Trophoblast cell (in vitro differentiated cells and primary cell): ENCODE measurements around the gene IGFL3.

ENCODE experiments used
- DNase-seq, 2 donors: peaks; one replicate each; pipeline ENCODE4 v3.0.0-alpha.2; 2016
- H2AFZ ChIP-seq: 2 replicates; pipeline ENCODE4 v1.6.1; 2013; ENCODE audit warnings: low read length, moderate library complexity, mild to moderate bottlenecking; ENCODE audit not compliant: insufficient read depth, poor library complexity
- H2AK5ac ChIP-seq: 2 replicates; pipeline ENCODE4 v1.6.1; 2013; ENCODE audit warnings: mild to moderate bottlenecking, low read length
- H2BK120ac ChIP-seq: 2 replicates; pipeline ENCODE4 v1.6.1; 2013; ENCODE audit warnings: low read length, mild to moderate bottlenecking, moderate library complexity; ENCODE audit not compliant: insufficient read depth, poor library complexity
- H2BK12ac ChIP-seq: 2 replicates; pipeline ENCODE4 v1.6.1; 2013; ENCODE audit warnings: mild to moderate bottlenecking, low read length, moderate library complexity
- H2BK5ac ChIP-seq: 2 replicates; pipeline ENCODE4 v1.6.1; 2013; ENCODE audit warnings: low read length, low read depth, moderate library complexity, mild to moderate bottlenecking; ENCODE audit not compliant: poor library complexity
- H3K14ac ChIP-seq: 2 replicates; pipeline ENCODE4 v1.6.1; 2013; ENCODE audit warnings: mild to moderate bottlenecking, low read length
- H3K18ac ChIP-seq: 2 replicates; pipeline ENCODE4 v1.6.1; 2013; ENCODE audit warnings: mild to moderate bottlenecking, low read length
- H3K23ac ChIP-seq: 2 replicates; pipeline ENCODE4 v1.6.1; 2013; ENCODE audit warnings: low read length
- H3K27ac ChIP-seq: 2 replicates; pipeline ENCODE4 v1.5.1; 2013; ENCODE audit warnings: low read depth, mild to moderate bottlenecking, inconsistent platforms, low read length, moderate library complexity
- H3K27me3 ChIP-seq: 2 replicates; pipeline ENCODE4 v1.6.1; 2013; ENCODE audit warnings: inconsistent platforms, mild to moderate bottlenecking, low read length, moderate library complexity; ENCODE audit not compliant: insufficient read depth
- H3K36me3 ChIP-seq, 2 experiments: 1 replicate in 1 of 2; 2 replicates in 1 of 2; pipeline ENCODE4 v1.6.1; 2013; ENCODE audit warnings: low read length in 2 of 2, mild to moderate bottlenecking in 2 of 2, moderate library complexity in 1 of 2; ENCODE audit not compliant: insufficient read depth in 2 of 2, control insufficient read depth in 1 of 2
- H3K4ac ChIP-seq: 2 replicates; pipeline ENCODE4 v1.6.1; 2013; ENCODE audit warnings: low read depth, mild to moderate bottlenecking, low read length, moderate library complexity
- H3K4me1 ChIP-seq, 2 experiments: 1 replicate in 1 of 2; 2 replicates in 1 of 2; pipeline ENCODE4 v1.6.1; 2013; ENCODE audit warnings: low read length in 2 of 2, mild to moderate bottlenecking in 2 of 2, moderate library complexity in 1 of 2; ENCODE audit not compliant: insufficient read depth in 2 of 2, control insufficient read depth in 1 of 2
- H3K4me2 ChIP-seq: 2 replicates; pipeline ENCODE4 v1.6.1; 2013; ENCODE audit warnings: inconsistent platforms, mild to moderate bottlenecking, low read length, moderate library complexity
- H3K4me3 ChIP-seq: 2 replicates; pipeline ENCODE4 v1.5.1; 2013; ENCODE audit warnings: mild to moderate bottlenecking, low read depth, low read length, inconsistent platforms
- H3K79me1 ChIP-seq: one replicate; pipeline ENCODE4 v1.6.1; 2013; ENCODE audit warnings: low read length
- H3K79me2 ChIP-seq: 2 replicates; pipeline ENCODE4 v1.6.1; 2013; ENCODE audit warnings: low read length, mild to moderate bottlenecking; ENCODE audit not compliant: control insufficient read depth, insufficient read depth, poor library complexity
- H3K9ac ChIP-seq: 2 replicates; pipeline ENCODE4 v1.6.1; 2013; ENCODE audit warnings: mild to moderate bottlenecking, low read length
- H3K9me3 ChIP-seq: 2 replicates; pipeline ENCODE4 v1.6.1; 2013; ENCODE audit warnings: low read depth, mild to moderate bottlenecking, control low read depth, inconsistent platforms, low read length; ENCODE audit not compliant: insufficient read depth
- H4K12ac ChIP-seq: 2 replicates; pipeline ENCODE4 v1.6.1; 2013; ENCODE audit warnings: low read depth, mild to moderate bottlenecking, low read length, moderate library complexity
- H4K8ac ChIP-seq: 2 replicates; pipeline ENCODE4 v1.6.1; 2013; ENCODE audit warnings: low read depth, mild to moderate bottlenecking, low read length, moderate library complexity
- H4K91ac ChIP-seq: one replicate; pipeline ENCODE4 v1.6.1; 2013; ENCODE audit warnings: low read depth, mild to moderate bottlenecking, low read length, moderate library complexity
- WGBS: extraction: QIAGEN DNeasy Blood & Tissue Kit; methylation state at CpG from one replicate; pipeline ENCODE4 v1.1.7; 2013; ENCODE audit warnings: missing lambda C conversion rate; ENCODE audit not compliant: insufficient read length, insufficient coverage; ENCODE audit errors: extremely low coverage; 5-methylcytosine and 5-hydroxymethylcytosine counted together

Gene IGFL3

DNA sequence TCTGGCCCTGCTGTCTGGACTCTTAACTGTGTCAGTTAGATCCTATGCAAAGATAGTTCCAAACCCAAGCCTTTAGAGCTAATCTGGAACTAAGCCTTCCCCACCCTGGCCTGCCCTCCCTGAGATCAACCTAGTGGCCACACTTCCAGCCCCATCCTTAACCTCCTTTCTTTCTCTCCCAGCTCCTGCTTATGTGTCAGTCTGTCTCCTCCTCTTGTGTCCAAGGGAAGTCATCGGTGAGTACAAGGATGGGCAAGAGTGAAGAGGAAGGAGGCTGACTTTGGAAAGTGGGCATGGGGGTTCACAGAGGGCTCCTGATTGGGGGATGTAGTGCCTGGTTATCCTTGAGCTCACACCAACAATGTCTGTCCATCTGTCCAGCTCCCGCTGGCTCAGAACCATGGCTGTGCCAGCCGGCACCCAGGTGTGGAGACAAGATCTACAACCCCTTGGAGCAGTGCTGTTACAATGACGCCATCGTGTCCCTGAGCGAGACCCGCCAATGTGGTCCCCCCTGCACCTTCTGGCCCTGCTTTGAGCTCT lies 35.8 kb upstream of the IGFL3 start:
- no peaks in the 10 kb centered on the region for H3K79me2 ChIP-seq
- WGBS = no CpG with 5 or more reads among the region's 7 CpGs

GRCh38 chr19:46159418-46160232 lies 35.1 kb upstream of the IGFL3 start:
- no peak overlapping the region for H2AFZ ChIP-seq
- H3K27me3 ChIP-seq = no peaks in the 10 kb centered on the region
- DNase-seq = no peak
- no peak overlapping the region for H4K8ac ChIP-seq
- H3K79me1 ChIP-seq = no peaks in the 10 kb centered on the region
- no peak overlapping the region for H3K4me3 ChIP-seq
- no peaks in the 10 kb centered on the region for H3K36me3 ChIP-seq
- H3K4me2 ChIP-seq = no peak overlapping the region
- H3K79me2 ChIP-seq = no peaks in the 10 kb centered on the region
- H3K9me3 ChIP-seq = peaks cover 3% of the 10 kb centered on the region
- H3K23ac ChIP-seq = no peak overlapping the region
- H2BK120ac ChIP-seq = no peak overlapping the region
- H3K14ac ChIP-seq = no peak overlapping the region
- H3K4me1 ChIP-seq = no peaks in the 10 kb centered on the region
- H3K27ac ChIP-seq = no peak overlapping the region
- H4K91ac ChIP-seq = no peak overlapping the region
- no peak overlapping the region for H2AK5ac ChIP-seq
- no peak overlapping the region for H2BK5ac ChIP-seq
- H3K9ac ChIP-seq = no peak overlapping the region
- H3K18ac ChIP-seq = no peak overlapping the region
- H3K4ac ChIP-seq = no peak overlapping the region
- WGBS = no CpG with 5 or more reads among the region's 4 CpGs
- H4K12ac ChIP-seq = no peak overlapping the region
- H2BK12ac ChIP-seq = no peak overlapping the region

More for the DNA sequence above, 35.8 kb upstream of the IGFL3 start:
- Histone ChIP-seq H3K4me1 (no peaks in the 10 kb centered on the region), H3K36me3 (no peaks in the 10 kb centered on the region), H3K4me2 (no peak overlapping the region), H3K18ac (no peak overlapping the region), H2AFZ (no peak overlapping the region), H3K23ac (no peak overlapping the region), H3K9me3 (peaks cover 4% of the 10 kb centered on the region), H3K4me3 (no peak overlapping the region), H4K8ac (no peak overlapping the region), H3K14ac (no peak overlapping the region), H2BK12ac (no peak overlapping the region), H2BK5ac (no peak overlapping the region), H3K9ac (no peak overlapping the region), H3K79me1 (no peaks in the 10 kb centered on the region), H3K27ac (no peak overlapping the region), H3K27me3 (no peaks in the 10 kb centered on the region), H4K91ac (no peak overlapping the region), H2AK5ac (no peak overlapping the region), H3K4ac (no peak overlapping the region), H2BK120ac (no peak overlapping the region), H4K12ac (no peak overlapping the region)
- no peak for DNase-seq

GRCh38 chr19:46155237-46155636 lies 30.7 kb upstream of the IGFL3 start:
- DNase-seq = no peak
- no CpG with 5 or more reads among the region's 3 CpGs for whole genome bisulfite sequencing
- no peak overlapping the region for H3K14ac ChIP-seq

GRCh38 chr19:46150606-46151005 lies 26.1 kb upstream of the IGFL3 start:
- no peak overlapping the region for H3K9ac ChIP-seq
- no peaks in the 10 kb centered on the region for H3K36me3 ChIP-seq
- H3K4me3 ChIP-seq = no peak overlapping the region
- no peak overlapping the region for H4K8ac ChIP-seq
- H3K4ac ChIP-seq = no peak overlapping the region
- H2BK12ac ChIP-seq = no peak overlapping the region
- H2AK5ac ChIP-seq = no peak overlapping the region
- H3K4me1 ChIP-seq = peaks cover 2 to 3% of the 10 kb centered on the region in 2 experiments
- H3K23ac ChIP-seq = no peak overlapping the region
- H3K27ac ChIP-seq = no peak overlapping the region
- peaks cover 2% of the 10 kb centered on the region for H3K79me1 ChIP-seq
- no peak overlapping the region for H4K91ac ChIP-seq
- no peak overlapping the region for H3K14ac ChIP-seq
- WGBS = no CpG with 5 or more reads among the region's 5 CpGs
- H3K18ac ChIP-seq = no peak overlapping the region
- H2AFZ ChIP-seq = no peak overlapping the region
- H4K12ac ChIP-seq = no peak overlapping the region
- no peaks in the 10 kb centered on the region for H3K79me2 ChIP-seq
- H3K4me2 ChIP-seq = no peak overlapping the region
- DNase-seq = no peak
- peaks cover 2% of the 10 kb centered on the region for H3K9me3 ChIP-seq
- H2BK5ac ChIP-seq = no peak overlapping the region
- H2BK120ac ChIP-seq = no peak overlapping the region
- no peaks in the 10 kb centered on the region for H3K27me3 ChIP-seq

More at GRCh38 chr19:46155237-46155636, 30.7 kb upstream of the IGFL3 start:
- no peak overlapping the region for H2BK12ac ChIP-seq
- H3K4me3 ChIP-seq = no peak overlapping the region
- H3K9me3 ChIP-seq = peaks cover 2% of the 10 kb centered on the region
- no peak overlapping the region for H3K23ac ChIP-seq
- no peak overlapping the region for H2AFZ ChIP-seq
- H4K12ac ChIP-seq = no peak overlapping the region
- H3K4me1 ChIP-seq = no peaks in the 10 kb centered on the region
- no peak overlapping the region for H4K91ac ChIP-seq
- H2BK120ac ChIP-seq = no peak overlapping the region
- H3K9ac ChIP-seq = no peak overlapping the region
- no peaks in the 10 kb centered on the region for H3K79me1 ChIP-seq
- H3K27me3 ChIP-seq = no peaks in the 10 kb centered on the region
- no peaks in the 10 kb centered on the region for H3K79me2 ChIP-seq
- no peak overlapping the region for H3K4me2 ChIP-seq
- no peaks in the 10 kb centered on the region for H3K36me3 ChIP-seq
- no peak overlapping the region for H2AK5ac ChIP-seq
- H3K4ac ChIP-seq = no peak overlapping the region
- H4K8ac ChIP-seq = no peak overlapping the region
- no peak overlapping the region for H2BK5ac ChIP-seq
- H3K18ac ChIP-seq = no peak overlapping the region
- no peak overlapping the region for H3K27ac ChIP-seq
